ENCODE measurements around the gene GNMT. TPM values are rescaled to one million over a fixed set of nuclear protein-coding genes. Genes with fewer than 3 reads are reported as not detected.
A peak's percentile ranks its signal among the peaks of the same experiment; 100 is the strongest.

GNMT gene
- total and polyA plus RNA-seq, 4 donors: 10.5 to 163 (median 130) TPM

DNA sequence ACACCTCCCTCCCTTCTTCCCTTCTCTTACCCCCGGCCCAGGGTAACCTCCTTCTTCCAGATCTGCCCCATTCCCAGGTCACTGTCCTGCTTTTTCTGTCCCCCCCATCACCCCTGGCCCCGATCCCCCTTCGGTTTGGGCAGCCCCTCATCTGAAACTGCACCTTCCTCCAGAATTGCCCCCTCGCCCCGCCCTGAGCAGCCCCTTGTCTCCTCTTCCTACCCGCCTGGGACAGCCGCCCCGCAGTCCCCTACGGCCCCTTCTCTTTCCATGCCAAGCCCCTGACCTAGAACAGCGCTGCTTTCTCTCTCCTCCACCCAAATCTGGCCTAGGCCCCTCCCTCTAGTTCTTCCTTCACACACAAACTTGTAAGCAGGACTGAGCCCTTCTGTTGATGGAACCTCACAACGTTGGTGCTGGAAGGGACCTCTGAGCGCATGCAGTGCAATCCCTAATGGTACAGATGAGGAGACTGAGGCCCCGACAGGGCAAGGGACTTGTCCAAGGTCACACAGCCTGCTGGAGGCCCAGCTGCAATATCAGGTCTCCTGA lies 24.4 kb downstream of the GNMT start:
- H3K36me3 ChIP-seq (ENCODE audit: control insufficient read depth in 4 of 4, insufficient read depth in 3 of 4, low read depth in 1 of 4, low read length in 3 of 4): peaks cover 2 to 7% (median 5%) of the 10 kb centered on the region in 4 donors
- H3K4me1 ChIP-seq (ENCODE audit: control insufficient read depth in 4 of 4, insufficient read depth in 4 of 4, low read length in 3 of 4): peaks cover 4 to 18% (median 17%) of the 10 kb centered on the region in 4 donors
- TF ChIP-seq FOXA1 (IDR thresholded peaks at IDR 0.05) (no peak), RAD21 (IDR thresholded peaks at IDR 0.05) (no peak), EGR1 (IDR thresholded peaks at IDR 0.05; ENCODE audit: low read depth in 2 of 2) (no peak), FOXA2 (IDR thresholded peaks at IDR 0.05) (no peak), YY1 (IDR thresholded peaks at IDR 0.05) (no peak), NR2F2 (IDR thresholded peaks at IDR 0.05) (no peak), SP1 (IDR thresholded peaks at IDR 0.05) (no peak), GABPA (IDR thresholded peaks at IDR 0.05 in 1 of 2, conservative IDR thresholded peaks at IDR 0.05 in 1 of 2) (no peak), HNF4G (IDR thresholded peaks at IDR 0.05) (no peak), RXRA (IDR thresholded peaks at IDR 0.05) (no peak), JUND (IDR thresholded peaks at IDR 0.05) (no peak), TAF1 (conservative IDR thresholded peaks at IDR 0.05) (no peak), HNF4A (conservative IDR thresholded peaks at IDR 0.05) (no peak)
- TF ChIP-seq, protein P1, sequence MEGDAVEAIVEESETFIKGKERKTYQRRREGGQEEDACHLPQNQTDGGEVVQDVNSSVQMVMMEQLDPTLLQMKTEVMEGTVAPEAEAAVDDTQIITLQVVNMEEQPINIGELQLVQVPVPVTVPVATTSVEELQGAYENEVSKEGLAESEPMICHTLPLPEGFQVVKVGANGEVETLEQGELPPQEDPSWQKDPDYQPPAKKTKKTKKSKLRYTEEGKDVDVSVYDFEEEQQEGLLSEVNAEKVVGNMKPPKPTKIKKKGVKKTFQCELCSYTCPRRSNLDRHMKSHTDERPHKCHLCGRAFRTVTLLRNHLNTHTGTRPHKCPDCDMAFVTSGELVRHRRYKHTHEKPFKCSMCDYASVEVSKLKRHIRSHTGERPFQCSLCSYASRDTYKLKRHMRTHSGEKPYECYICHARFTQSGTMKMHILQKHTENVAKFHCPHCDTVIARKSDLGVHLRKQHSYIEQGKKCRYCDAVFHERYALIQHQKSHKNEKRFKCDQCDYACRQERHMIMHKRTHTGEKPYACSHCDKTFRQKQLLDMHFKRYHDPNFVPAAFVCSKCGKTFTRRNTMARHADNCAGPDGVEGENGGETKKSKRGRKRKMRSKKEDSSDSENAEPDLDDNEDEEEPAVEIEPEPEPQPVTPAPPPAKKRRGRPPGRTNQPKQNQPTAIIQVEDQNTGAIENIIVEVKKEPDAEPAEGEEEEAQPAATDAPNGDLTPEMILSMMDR (IDR thresholded peaks at IDR 0.05; ENCODE audit: low read depth, low read length, missing input control): no peak
- TF ChIP-seq, protein P2, sequence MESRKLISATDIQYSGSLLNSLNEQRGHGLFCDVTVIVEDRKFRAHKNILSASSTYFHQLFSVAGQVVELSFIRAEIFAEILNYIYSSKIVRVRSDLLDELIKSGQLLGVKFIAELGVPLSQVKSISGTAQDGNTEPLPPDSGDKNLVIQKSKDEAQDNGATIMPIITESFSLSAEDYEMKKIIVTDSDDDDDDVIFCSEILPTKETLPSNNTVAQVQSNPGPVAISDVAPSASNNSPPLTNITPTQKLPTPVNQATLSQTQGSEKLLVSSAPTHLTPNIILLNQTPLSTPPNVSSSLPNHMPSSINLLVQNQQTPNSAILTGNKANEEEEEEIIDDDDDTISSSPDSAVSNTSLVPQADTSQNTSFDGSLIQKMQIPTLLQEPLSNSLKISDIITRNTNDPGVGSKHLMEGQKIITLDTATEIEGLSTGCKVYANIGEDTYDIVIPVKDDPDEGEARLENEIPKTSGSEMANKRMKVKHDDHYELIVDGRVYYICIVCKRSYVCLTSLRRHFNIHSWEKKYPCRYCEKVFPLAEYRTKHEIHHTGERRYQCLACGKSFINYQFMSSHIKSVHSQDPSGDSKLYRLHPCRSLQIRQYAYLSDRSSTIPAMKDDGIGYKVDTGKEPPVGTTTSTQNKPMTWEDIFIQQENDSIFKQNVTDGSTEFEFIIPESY (IDR thresholded peaks at IDR 0.05): no peak
- TF ChIP-seq, protein P3, sequence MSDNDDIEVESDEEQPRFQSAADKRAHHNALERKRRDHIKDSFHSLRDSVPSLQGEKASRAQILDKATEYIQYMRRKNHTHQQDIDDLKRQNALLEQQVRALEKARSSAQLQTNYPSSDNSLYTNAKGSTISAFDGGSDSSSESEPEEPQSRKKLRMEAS (IDR thresholded peaks at IDR 0.05): no peak
- TF ChIP-seq, protein P4, sequence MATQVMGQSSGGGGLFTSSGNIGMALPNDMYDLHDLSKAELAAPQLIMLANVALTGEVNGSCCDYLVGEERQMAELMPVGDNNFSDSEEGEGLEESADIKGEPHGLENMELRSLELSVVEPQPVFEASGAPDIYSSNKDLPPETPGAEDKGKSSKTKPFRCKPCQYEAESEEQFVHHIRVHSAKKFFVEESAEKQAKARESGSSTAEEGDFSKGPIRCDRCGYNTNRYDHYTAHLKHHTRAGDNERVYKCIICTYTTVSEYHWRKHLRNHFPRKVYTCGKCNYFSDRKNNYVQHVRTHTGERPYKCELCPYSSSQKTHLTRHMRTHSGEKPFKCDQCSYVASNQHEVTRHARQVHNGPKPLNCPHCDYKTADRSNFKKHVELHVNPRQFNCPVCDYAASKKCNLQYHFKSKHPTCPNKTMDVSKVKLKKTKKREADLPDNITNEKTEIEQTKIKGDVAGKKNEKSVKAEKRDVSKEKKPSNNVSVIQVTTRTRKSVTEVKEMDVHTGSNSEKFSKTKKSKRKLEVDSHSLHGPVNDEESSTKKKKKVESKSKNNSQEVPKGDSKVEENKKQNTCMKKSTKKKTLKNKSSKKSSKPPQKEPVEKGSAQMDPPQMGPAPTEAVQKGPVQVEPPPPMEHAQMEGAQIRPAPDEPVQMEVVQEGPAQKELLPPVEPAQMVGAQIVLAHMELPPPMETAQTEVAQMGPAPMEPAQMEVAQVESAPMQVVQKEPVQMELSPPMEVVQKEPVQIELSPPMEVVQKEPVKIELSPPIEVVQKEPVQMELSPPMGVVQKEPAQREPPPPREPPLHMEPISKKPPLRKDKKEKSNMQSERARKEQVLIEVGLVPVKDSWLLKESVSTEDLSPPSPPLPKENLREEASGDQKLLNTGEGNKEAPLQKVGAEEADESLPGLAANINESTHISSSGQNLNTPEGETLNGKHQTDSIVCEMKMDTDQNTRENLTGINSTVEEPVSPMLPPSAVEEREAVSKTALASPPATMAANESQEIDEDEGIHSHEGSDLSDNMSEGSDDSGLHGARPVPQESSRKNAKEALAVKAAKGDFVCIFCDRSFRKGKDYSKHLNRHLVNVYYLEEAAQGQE (IDR thresholded peaks at IDR 0.05): no peak
- TF ChIP-seq, protein P5, sequence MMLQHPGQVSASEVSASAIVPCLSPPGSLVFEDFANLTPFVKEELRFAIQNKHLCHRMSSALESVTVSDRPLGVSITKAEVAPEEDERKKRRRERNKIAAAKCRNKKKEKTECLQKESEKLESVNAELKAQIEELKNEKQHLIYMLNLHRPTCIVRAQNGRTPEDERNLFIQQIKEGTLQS (IDR thresholded peaks at IDR 0.05): no peak
- no peaks in the 10 kb centered on the region for H3K27me3 ChIP-seq (ENCODE audit: control insufficient read depth in 4 of 4, insufficient read depth in 4 of 4, low read length in 3 of 4)
- no peak for DNase-seq (ENCODE audit: low spot score)
- H3K9ac ChIP-seq (ENCODE audit: low read depth in 1 of 2, low read length in 2 of 2): peak overlapping the region; percentile 47 to 49
- H3K9me3 ChIP-seq (ENCODE audit: control insufficient read depth in 4 of 4, low read length in 3 of 4): no peaks in the 10 kb centered on the region
- 14% methylated on average over 13 of the region's 13 CpGs for WGBS
- H3K27ac ChIP-seq (ENCODE audit: low read depth in 1 of 2, low read length in 2 of 2): peak overlapping the region; percentile 73 to 74
- peak overlapping the region; percentile 33 to 86 (median 81) for H3K4me3 ChIP-seq (ENCODE audit: low read depth in 1 of 3, low read length in 3 of 3)
